Psoas muscle (tissue), 8 donors: ENCODE data around the gene PANK2. TPM values are rescaled to one million over a fixed set of nuclear protein-coding genes. Genes with fewer than 3 reads are reported as not detected.
A peak's percentile ranks its signal among the peaks of the same experiment; 100 is the strongest.

ENCODE experiments used
- ATAC-seq, 4 donors: fragments of 200-7000 bp; cut with Tn5 transposase; one replicate each; pipeline ENCODE4 v1.9.1; 2020; ENCODE audit warnings: moderate library complexity in 3 of 4, mild to moderate bottlenecking in 2 of 4
- DNase-seq, 2 donors: peaks; one replicate each; pipeline ENCODE4 v3.0.0-alpha.2; 2020
- H3K27ac ChIP-seq: fragments of 200-600 bp; one replicate; pipeline ENCODE4 v1.8.0; 2022
- H3K27me3 ChIP-seq, 3 donors: fragments of 200-600 bp in 1 of 3; one replicate each; pipeline versions ENCODE4 v1.6.1 to v1.8.0; 2013 to 2022; ENCODE audit warnings: low read length in 2 of 3, mild to moderate bottlenecking in 2 of 3, moderate library complexity in 1 of 3; ENCODE audit not compliant: insufficient read depth in 3 of 3
- H3K36me3 ChIP-seq, 2 donors: fragments of 200-600 bp in 1 of 2; one replicate each; pipeline versions ENCODE4 v1.6.1 to v1.8.0; 2013 to 2022; ENCODE audit warnings: low read depth in 1 of 2, mild to moderate bottlenecking in 1 of 2, moderate library complexity in 1 of 2; ENCODE audit not compliant: insufficient read depth in 1 of 2
- H3K4me1 ChIP-seq: fragments of 200-600 bp; one replicate; pipeline ENCODE4 v1.8.0; 2022
- H3K4me3 ChIP-seq: fragments of 200-600 bp; one replicate; pipeline ENCODE4 v1.8.0; 2022; ENCODE audit warnings: mild to moderate bottlenecking
- H3K9me3 ChIP-seq: fragments of 200-600 bp; one replicate; pipeline ENCODE4 v1.8.0; 2022
- WGBS, 3 donors: extraction: QIAGEN DNeasy Blood & Tissue Kit; methylation state at CpG; one replicate each; pipeline versions ENCODE4 v1.1.6 to v1.1.7; 2013; 5-methylcytosine and 5-hydroxymethylcytosine counted together
- intact Hi-C, 2 donors: fragments of 100-400 bp; cut with DNase I; formaldehyde crosslinking; loops; one replicate each; pipeline versions ENCODE4 v1.11.0 to v1.14.2; 2022
- polyA plus RNA-seq, 3 donors: library from polyadenylated mRNA; stranded (reverse); fragments of 200-250 nt; gene quantifications; one replicate each; pipeline ENCODE4 v1.2.3, GENCODE V29; 2013
- total RNA-seq, 4 donors: library from RNA; stranded (reverse); fragmentation: NEBNext Ultra II Directional in 2 of 4; extraction: Animal tissue kit (Norgen Biotek cat#: 25700) in 2 of 4; gene quantifications; one replicate each; pipeline versions ENCODE4 v1.2.1 to v1.2.4, GENCODE V29; 2021 to 2023
- TF ChIP-seq, protein P1 (sequence below): fragments of 200-600 bp; IDR thresholded peaks from one replicate; pipeline ENCODE4 v1.8.0; 2022; ENCODE audit warnings: antibody characterized with exemption
- donor health status: healthy with polysubstance abuse.
- donor health status: DM: no; HTN: no; CAD: no; lungs with moderate emphysema.
- donor health status: Bipolar disorder and iron deficiency.
- donor health status: healthy.
- donor health status: DM: yes; HTN: yes; CAD: no.
- donor health status: DM: no; HTN: no; CAD: no.
- donor health status: DM: no; HTN: no; CAD: no.
- donor health status: DM: yes; HTN: yes; CAD: no.

Gene PANK2
- total and polyA plus RNA-seq, 7 donors, result 9.7 to 32.9 (median 18.6) TPM

DNA sequence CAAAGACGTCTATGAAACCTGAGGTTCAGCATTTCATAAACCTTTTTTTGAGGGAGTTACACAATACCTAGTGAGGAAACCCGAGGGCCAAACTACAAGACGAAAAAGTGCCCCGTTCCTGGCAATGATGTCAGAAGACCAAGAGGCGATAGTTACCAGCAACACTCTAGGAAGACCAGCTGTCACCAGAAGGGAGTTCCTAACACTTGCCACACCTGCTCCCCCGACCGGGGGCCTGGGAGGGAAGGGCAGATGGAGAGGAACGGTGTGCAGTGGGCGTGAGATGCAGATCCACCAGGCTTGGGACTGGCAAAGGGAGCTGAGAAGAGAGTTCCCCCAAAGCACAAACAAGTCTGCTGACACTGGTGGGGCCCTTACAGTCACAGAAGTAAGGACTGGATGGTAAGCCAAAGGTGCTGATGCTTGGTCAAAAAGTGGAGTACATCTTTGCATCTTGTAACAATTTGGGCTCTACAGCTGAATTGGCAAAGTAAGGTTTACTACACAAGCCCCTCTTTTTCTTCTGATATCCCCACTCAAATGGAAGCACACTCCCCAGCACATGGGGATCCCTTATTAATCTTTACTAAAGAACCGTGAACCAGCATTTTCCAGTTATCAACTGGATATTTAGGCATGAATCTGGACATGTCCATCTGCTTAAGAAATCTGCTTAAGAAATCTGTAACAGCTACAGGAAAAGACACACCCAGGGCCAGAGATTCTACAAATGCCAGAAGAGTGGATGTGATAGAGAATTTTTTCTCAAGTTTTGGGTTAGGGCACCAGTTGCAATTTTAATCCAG lies 38.5 kb downstream of the PANK2 start:
- DNase-seq, result peak in 1 of 2 donors; percentile 37
- H3K4me3 ChIP-seq, result no peak overlapping the region

DNA sequence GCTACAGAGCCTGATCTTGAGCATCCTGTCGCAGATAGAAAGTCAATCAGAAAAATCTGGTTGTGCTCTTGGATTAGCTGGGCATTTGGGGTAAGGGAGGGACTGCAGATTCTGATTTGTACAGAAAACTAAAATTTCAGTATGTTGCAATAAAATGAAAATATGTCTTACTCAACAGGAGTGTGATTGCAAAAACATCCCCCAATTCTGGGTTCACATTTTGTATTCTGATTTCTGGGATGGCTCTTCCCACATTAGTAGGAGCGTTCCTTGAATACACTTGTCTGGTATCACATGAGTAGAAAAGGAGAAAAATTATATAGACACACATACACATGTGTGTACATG lies 40.5 kb downstream of the PANK2 start:
- H3K9me3 ChIP-seq, result no peaks in the 10 kb centered on the region
- TF ChIP-seq, protein P1, sequence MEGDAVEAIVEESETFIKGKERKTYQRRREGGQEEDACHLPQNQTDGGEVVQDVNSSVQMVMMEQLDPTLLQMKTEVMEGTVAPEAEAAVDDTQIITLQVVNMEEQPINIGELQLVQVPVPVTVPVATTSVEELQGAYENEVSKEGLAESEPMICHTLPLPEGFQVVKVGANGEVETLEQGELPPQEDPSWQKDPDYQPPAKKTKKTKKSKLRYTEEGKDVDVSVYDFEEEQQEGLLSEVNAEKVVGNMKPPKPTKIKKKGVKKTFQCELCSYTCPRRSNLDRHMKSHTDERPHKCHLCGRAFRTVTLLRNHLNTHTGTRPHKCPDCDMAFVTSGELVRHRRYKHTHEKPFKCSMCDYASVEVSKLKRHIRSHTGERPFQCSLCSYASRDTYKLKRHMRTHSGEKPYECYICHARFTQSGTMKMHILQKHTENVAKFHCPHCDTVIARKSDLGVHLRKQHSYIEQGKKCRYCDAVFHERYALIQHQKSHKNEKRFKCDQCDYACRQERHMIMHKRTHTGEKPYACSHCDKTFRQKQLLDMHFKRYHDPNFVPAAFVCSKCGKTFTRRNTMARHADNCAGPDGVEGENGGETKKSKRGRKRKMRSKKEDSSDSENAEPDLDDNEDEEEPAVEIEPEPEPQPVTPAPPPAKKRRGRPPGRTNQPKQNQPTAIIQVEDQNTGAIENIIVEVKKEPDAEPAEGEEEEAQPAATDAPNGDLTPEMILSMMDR, result no peak
- H3K36me3 ChIP-seq, result peaks cover 0 to 11% of the 10 kb centered on the region in 2 donors
- DNase-seq (no peak), ATAC-seq (no peak)
- no peak overlapping the region for H3K27ac ChIP-seq
- intact Hi-C loops, result loop anchor here in 1 of 2 donors (5.0 to 10.0 kb wide), 2 partner anchors 37 to 155 kb away; no protein-coding TSS in a partner anchor
- H3K4me3 ChIP-seq, result no peak overlapping the region
- H3K4me1 ChIP-seq, result peaks cover 36% of the 10 kb centered on the region
- H3K27me3 ChIP-seq, result no peaks in the 10 kb centered on the region
- WGBS, 3 donors, result 90 to 96% (median 93%) methylated on average over 2 of the region's 2 CpGs

More for the DNA sequence above, 38.5 kb downstream of the PANK2 start:
- Histone ChIP-seq H3K4me1 (peaks cover 19% of the 10 kb centered on the region), H3K27ac (no peak overlapping the region), H3K27me3 (no peaks in the 10 kb centered on the region), H3K9me3 (no peaks in the 10 kb centered on the region), H3K36me3 (peaks cover 0 to 31% of the 10 kb centered on the region in 2 donors)
- intact Hi-C loops, result loop anchor here in 1 of 2 donors (5.0 kb wide), 1 partner anchor 35 kb away; no protein-coding TSS in a partner anchor
- TF ChIP-seq, protein P1, result no peak
- 29 to 44% (median 39%) methylated on average over 10 of the region's 10 CpGs for WGBS, 3 donors
- peak in 3 of 4 donors; percentile 24 to 43 (median 38) for ATAC-seq

DNA sequence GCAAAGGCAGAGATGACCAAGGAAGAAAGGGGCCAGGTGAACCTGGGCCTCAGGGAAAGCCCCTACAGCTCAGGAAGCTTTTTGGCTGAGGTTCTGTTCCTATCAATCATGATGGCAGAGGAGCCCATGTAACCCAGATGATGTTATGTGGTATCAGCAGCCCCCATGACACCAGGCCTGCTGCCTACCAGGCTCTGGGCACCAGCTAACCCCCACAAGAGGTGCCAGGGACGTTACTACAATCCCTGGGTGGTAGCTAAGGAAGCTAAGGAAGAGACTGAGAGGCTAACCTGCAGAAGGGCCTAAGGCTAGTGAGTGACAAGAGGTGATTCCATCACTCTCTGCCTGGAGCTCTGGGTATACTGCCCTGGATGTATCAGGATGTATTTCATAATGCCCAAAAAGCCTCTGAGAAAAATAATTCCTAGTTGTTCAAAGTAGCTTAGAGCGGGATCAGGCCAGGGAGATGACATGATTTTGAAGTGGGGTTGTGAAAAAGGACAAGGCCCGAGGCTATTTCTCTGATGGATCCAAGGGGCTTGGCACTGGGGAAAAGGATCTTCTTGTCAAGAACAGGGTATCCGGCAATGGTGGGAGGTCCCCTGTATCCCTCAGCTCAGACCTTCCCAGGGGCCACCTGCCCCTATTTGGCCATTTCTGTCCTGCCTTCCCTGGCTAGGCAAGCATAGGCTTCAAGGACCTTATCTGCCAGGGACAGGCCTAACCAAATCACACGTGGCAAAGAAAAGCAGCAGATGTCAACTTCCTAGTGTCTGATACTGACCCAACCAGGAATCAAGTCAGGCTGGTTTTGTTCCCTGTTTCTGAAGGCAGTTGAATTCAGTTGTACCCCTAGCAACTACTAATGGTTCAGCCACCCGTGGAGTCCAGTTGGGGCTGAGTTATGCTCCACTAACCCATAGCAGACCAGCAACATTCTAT lies 41.3 kb downstream of the PANK2 start:
- H3K9me3 ChIP-seq, result no peaks in the 10 kb centered on the region
- WGBS, 3 donors, result 71 to 77% (median 72%) methylated on average over 6 of the region's 6 CpGs
- H3K4me3 ChIP-seq, result no peak overlapping the region
- intact Hi-C loops, result loop anchor here in 1 of 2 donors (10.0 kb wide), 1 partner anchor 154 kb away; no protein-coding TSS in a partner anchor
- H3K27ac ChIP-seq, result no peak overlapping the region
- no peak for DNase-seq
- peaks cover 0 to 2% of the 10 kb centered on the region in 2 donors for H3K36me3 ChIP-seq
- H3K4me1 ChIP-seq, result peaks cover 44% of the 10 kb centered on the region
- TF ChIP-seq, protein P1, result no peak
- no peaks in the 10 kb centered on the region for H3K27me3 ChIP-seq
- no peak for ATAC-seq

DNA sequence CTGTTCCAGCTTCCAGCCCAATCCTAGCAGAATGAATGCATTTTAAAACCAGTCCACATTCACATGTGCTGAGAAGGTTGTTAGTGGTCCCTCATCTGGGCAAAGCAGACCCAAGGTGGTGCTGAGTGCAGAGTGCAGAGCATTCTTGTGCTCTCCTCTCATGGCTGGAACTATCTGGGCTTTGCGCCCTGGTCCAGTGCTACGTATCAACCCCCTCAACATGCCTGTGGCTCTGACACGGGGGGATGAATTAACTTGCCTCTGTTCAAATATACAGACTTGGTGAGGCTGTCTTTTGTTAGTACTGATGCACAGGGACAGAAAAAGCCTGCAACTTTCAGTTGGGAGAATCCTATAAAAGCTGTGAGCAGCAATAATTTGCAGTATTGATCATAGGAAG lies 42.5 kb downstream of the PANK2 start:
- ATAC-seq (no peak), DNase-seq (no peak)
- peak overlapping the region; percentile 70 for H3K4me3 ChIP-seq
- intact Hi-C loops, result loop anchor here in 1 of 2 donors (10.0 kb wide), 1 partner anchor 153 kb away; no protein-coding TSS in a partner anchor
- peaks cover 51% of the 10 kb centered on the region for H3K4me1 ChIP-seq
- H3K9me3 ChIP-seq, result no peaks in the 10 kb centered on the region
- no peaks in the 10 kb centered on the region for H3K36me3 ChIP-seq
- 52 to 74% (median 56%) methylated on average over 3 of the region's 3 CpGs for WGBS, 3 donors
- TF ChIP-seq, protein P1, result no peak
- H3K27ac ChIP-seq, result no peak overlapping the region
- no peaks in the 10 kb centered on the region for H3K27me3 ChIP-seq
